ENCODE measurements around the gene ATP1B2.

ATP1B2 gene

DNA sequence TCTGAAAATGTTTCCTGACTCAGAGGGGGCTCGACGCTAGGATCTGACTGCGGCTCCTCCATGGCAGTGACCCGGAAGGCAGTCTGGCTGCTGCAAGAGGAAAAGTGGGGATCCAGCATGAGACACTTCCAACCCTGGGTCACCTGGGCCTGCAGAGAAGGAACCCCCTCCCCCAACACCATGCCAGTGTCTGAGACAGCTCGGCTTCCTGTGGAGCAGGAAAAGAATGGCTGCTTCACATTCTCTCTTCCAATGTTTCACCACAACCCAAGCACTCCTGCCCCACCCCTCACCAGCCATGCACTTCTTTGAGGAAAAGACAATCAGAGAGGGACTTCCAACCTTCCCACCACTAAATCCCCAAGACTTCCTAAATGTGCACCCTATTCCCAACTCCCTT is 25.8 kb downstream of the ATP1B2 start:
- no peak for TF ChIP-seq ISL1 (CRISPR knock-in tag; IDR thresholded peaks at IDR 0.05)
- TF ChIP-seq ZNF565 (CRISPR knock-in tag; conservative IDR thresholded peaks at IDR 0.05; ENCODE audit: low read depth), result no peak
- no peak for TF ChIP-seq RARB (CRISPR knock-in tag; IDR thresholded peaks at IDR 0.05)
- no peak for TF ChIP-seq ZFP3 (CRISPR knock-in tag; IDR thresholded peaks at IDR 0.05)
- no peak for TF ChIP-seq ZNF70 (CRISPR knock-in tag; IDR thresholded peaks at IDR 0.05)
- no peak for TF ChIP-seq TOX (CRISPR knock-in tag; IDR thresholded peaks at IDR 0.05; ENCODE audit: borderline replicate concordance)
- TF ChIP-seq, protein P1, sequence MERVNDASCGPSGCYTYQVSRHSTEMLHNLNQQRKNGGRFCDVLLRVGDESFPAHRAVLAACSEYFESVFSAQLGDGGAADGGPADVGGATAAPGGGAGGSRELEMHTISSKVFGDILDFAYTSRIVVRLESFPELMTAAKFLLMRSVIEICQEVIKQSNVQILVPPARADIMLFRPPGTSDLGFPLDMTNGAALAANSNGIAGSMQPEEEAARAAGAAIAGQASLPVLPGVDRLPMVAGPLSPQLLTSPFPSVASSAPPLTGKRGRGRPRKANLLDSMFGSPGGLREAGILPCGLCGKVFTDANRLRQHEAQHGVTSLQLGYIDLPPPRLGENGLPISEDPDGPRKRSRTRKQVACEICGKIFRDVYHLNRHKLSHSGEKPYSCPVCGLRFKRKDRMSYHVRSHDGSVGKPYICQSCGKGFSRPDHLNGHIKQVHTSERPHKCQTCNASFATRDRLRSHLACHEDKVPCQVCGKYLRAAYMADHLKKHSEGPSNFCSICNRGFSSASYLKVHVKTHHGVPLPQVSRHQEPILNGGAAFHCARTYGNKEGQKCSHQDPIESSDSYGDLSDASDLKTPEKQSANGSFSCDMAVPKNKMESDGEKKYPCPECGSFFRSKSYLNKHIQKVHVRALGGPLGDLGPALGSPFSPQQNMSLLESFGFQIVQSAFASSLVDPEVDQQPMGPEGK (CRISPR knock-in tag; IDR thresholded peaks at IDR 0.05; ENCODE audit: borderline replicate concordance), result no peak
- TF ChIP-seq CSDC2 (CRISPR knock-in tag; IDR thresholded peaks at IDR 0.05), result no peak
- TF ChIP-seq ZNF8 (CRISPR knock-in tag; IDR thresholded peaks at IDR 0.05), result no peak
- no peak for TF ChIP-seq PPARA (CRISPR knock-in tag; IDR thresholded peaks at IDR 0.05; ENCODE audit: borderline replicate concordance)
- TF ChIP-seq TCF4 (CRISPR knock-in tag; IDR thresholded peaks at IDR 0.05; ENCODE audit: borderline replicate concordance), result no peak
- no peak for TF ChIP-seq SNAI2 (CRISPR knock-in tag; IDR thresholded peaks at IDR 0.05)
- TF ChIP-seq, protein P2, sequence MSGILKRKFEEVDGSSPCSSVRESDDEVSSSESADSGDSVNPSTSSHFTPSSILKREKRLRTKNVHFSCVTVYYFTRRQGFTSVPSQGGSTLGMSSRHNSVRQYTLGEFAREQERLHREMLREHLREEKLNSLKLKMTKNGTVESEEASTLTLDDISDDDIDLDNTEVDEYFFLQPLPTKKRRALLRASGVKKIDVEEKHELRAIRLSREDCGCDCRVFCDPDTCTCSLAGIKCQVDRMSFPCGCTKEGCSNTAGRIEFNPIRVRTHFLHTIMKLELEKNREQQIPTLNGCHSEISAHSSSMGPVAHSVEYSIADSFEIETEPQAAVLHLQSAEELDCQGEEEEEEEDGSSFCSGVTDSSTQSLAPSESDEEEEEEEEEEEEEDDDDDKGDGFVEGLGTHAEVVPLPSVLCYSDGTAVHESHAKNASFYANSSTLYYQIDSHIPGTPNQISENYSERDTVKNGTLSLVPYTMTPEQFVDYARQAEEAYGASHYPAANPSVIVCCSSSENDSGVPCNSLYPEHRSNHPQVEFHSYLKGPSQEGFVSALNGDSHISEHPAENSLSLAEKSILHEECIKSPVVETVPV (CRISPR knock-in tag; IDR thresholded peaks at IDR 0.05), result no peak
- no peak for TF ChIP-seq BACH2 (CRISPR knock-in tag; IDR thresholded peaks at IDR 0.05; ENCODE audit: borderline replicate concordance)
- TF ChIP-seq, protein P3, sequence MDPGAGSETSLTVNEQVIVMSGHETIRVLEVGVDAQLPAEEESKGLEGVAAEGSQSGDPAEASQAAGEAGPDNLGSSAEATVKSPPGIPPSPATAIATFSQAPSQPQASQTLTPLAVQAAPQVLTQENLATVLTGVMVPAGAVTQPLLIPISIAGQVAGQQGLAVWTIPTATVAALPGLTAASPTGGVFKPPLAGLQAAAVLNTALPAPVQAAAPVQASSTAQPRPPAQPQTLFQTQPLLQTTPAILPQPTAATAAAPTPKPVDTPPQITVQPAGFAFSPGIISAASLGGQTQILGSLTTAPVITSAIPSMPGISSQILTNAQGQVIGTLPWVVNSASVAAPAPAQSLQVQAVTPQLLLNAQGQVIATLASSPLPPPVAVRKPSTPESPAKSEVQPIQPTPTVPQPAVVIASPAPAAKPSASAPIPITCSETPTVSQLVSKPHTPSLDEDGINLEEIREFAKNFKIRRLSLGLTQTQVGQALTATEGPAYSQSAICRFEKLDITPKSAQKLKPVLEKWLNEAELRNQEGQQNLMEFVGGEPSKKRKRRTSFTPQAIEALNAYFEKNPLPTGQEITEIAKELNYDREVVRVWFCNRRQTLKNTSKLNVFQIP (CRISPR knock-in tag; IDR thresholded peaks at IDR 0.05; ENCODE audit: borderline replicate concordance, low read depth), result no peak
- no peak for TF ChIP-seq ZC3H10 (CRISPR knock-in tag; IDR thresholded peaks at IDR 0.05)
- TF ChIP-seq, protein P4, sequence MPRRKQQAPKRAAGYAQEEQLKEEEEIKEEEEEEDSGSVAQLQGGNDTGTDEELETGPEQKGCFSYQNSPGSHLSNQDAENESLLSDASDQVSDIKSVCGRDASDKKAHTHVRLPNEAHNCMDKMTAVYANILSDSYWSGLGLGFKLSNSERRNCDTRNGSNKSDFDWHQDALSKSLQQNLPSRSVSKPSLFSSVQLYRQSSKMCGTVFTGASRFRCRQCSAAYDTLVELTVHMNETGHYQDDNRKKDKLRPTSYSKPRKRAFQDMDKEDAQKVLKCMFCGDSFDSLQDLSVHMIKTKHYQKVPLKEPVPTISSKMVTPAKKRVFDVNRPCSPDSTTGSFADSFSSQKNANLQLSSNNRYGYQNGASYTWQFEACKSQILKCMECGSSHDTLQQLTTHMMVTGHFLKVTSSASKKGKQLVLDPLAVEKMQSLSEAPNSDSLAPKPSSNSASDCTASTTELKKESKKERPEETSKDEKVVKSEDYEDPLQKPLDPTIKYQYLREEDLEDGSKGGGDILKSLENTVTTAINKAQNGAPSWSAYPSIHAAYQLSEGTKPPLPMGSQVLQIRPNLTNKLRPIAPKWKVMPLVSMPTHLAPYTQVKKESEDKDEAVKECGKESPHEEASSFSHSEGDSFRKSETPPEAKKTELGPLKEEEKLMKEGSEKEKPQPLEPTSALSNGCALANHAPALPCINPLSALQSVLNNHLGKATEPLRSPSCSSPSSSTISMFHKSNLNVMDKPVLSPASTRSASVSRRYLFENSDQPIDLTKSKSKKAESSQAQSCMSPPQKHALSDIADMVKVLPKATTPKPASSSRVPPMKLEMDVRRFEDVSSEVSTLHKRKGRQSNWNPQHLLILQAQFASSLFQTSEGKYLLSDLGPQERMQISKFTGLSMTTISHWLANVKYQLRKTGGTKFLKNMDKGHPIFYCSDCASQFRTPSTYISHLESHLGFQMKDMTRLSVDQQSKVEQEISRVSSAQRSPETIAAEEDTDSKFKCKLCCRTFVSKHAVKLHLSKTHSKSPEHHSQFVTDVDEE (CRISPR knock-in tag; IDR thresholded peaks at IDR 0.05), result no peak
- TF ChIP-seq, protein P5, sequence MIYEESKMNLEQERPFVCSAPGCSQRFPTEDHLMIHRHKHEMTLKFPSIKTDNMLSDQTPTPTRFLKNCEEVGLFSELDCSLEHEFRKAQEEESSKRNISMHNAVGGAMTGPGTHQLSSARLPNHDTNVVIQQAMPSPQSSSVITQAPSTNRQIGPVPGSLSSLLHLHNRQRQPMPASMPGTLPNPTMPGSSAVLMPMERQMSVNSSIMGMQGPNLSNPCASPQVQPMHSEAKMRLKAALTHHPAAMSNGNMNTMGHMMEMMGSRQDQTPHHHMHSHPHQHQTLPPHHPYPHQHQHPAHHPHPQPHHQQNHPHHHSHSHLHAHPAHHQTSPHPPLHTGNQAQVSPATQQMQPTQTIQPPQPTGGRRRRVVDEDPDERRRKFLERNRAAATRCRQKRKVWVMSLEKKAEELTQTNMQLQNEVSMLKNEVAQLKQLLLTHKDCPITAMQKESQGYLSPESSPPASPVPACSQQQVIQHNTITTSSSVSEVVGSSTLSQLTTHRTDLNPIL (CRISPR knock-in tag; IDR thresholded peaks at IDR 0.05; ENCODE audit: low read depth), result no peak
- no peak for ATAC-seq

DNA sequence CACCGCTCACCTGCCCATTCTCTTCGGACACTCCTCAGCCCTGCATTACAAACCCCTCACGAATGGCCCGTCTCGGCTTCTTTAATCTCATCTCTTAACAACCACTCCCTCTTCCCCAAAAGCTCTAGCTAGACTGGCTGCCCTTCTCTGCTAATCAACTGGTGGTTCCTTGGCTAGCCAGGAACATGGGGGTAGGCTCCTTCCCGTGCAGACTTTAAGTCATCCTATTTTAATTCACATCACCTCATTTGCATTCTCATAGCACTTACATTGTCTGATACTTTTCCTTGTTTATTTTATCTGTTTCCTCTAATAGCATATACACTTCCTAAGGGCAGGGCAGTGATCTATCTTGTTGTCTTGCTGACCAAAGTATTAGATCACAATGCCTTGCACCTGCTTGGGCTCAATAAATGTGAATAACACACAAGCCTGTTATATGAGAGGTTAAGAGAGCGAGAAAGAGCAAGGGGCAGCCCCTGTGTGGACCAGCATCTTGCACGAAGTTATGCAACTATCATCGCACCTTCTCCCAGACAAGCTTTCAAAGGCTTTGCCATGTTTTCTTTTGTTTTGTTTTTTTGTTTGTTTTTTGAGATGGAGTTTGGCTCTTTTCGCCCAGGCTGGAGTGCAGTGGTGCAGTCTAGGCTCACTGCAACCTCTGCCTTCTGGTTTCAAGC is 26.8 kb downstream of the ATP1B2 start:
- TF ChIP-seq, protein P2 (CRISPR knock-in tag; IDR thresholded peaks at IDR 0.05), result no peak
- TF ChIP-seq GLIS3 (CRISPR knock-in tag; IDR thresholded peaks at IDR 0.05) (no peak), BACH2 (CRISPR knock-in tag; IDR thresholded peaks at IDR 0.05; ENCODE audit: borderline replicate concordance) (no peak)
- ATAC-seq, result no peak

Data from SK-N-SH treated with all-trans-retinoic acid at 6 μM for 48 hours (cell line).